Large intestine (tissue), 3 donors: Measurements from ENCODE around the gene TRPV3. TPM values are rescaled to one million over a fixed set of nuclear protein-coding genes. Genes with fewer than 3 reads are reported as not detected.
A peak's percentile ranks its signal among the peaks of the same experiment; 100 is the strongest.

Experiments used
- DNase-seq, 2 donors: peaks; one replicate each; pipeline versions ENCODE4 v3.0.0 to v3.0.0-alpha.2; 2013
- H3K27ac ChIP-seq: one replicate; pipeline ENCODE4 v1.5.1; 2013; ENCODE audit warnings: low read length
- H3K27me3 ChIP-seq: 2 replicates; pipeline ENCODE4 v1.6.1; 2013; ENCODE audit warnings: low read length; ENCODE audit not compliant: control insufficient read depth, insufficient read depth
- H3K36me3 ChIP-seq: 2 replicates; pipeline ENCODE4 v1.6.1; 2013; ENCODE audit warnings: low read length; ENCODE audit not compliant: control insufficient read depth, insufficient read depth
- H3K4me1 ChIP-seq: one replicate; pipeline ENCODE4 v1.6.1; 2013; ENCODE audit warnings: low read length; ENCODE audit not compliant: control insufficient read depth, insufficient read depth
- H3K4me3 ChIP-seq: one replicate; pipeline ENCODE4 v1.5.1; 2013; ENCODE audit warnings: low read length
- H3K9me3 ChIP-seq: one replicate; pipeline ENCODE4 v1.6.1; 2013; ENCODE audit warnings: mild to moderate bottlenecking, low read depth, low read length, moderate library complexity; ENCODE audit not compliant: control insufficient read depth
- WGBS: methylation state at CpG from one replicate; pipeline ENCODE4 v1.1.5; 2013; ENCODE audit warnings: low lambda C conversion rate; ENCODE audit not compliant: insufficient coverage; 5-methylcytosine and 5-hydroxymethylcytosine counted together
- polyA plus RNA-seq: library from polyadenylated mRNA; unstranded; fragments of 120-200 nt; gene quantifications from one replicate; pipeline ENCODE4 v1.2.1, GENCODE V29; 2013

Gene TRPV3
- polyA plus RNA-seq, 1 donor: 15.0 TPM

DNA sequence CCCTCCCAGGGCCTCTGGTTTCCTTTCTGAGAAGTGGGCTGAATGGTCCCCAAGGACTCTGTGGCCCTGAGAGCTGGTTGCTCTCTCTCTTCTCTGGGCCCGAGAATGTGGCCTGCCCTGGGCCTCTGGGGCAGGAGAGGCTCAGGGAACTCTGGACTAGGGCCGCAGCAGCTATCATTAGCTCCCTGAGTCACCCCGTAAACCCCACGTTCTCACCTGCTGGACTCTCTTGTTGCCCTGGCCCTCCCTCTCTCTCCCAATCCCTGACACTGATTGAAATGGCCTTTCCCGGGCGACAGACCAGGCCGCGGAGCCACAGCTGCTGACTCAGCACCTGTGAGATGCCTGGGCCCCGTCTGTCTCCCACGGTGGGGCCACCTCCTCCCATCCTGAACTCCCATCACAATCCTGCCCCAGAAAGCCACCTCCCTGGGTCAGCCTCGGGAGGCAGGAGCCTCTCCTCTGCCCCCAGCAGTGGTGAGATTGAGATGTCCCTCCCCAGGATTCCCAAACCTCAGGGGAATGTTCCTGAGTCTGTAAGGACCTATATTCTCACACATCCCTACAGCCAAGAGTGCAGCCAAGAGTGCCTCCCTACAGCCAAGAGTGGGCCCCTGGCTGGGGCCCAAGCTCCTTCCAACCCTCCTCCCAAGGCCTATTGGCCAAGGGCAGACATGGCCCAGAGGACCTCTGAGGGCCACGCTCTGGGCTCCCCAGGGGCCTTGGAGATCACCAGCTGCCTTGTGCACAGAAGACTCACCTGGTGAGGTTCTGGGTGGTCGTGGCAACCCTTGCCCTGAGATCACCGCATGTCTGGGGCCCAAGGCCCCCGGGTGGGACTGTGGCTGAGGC lies 470 bp downstream of the TRPV3 start:
- DNase-seq: peak; percentile 84 to 88
- Histone ChIP-seq H3K27ac (peak overlapping the region; percentile 86), H3K4me1 (peaks cover 26% of the 10 kb centered on the region), H3K36me3 (peaks cover 3% of the 10 kb centered on the region), H3K9me3 (no peaks in the 10 kb centered on the region), H3K27me3 (no peaks in the 10 kb centered on the region), H3K4me3 (peak overlapping the region; percentile 29)
- no CpG with 5 or more reads among the region's 15 CpGs for WGBS

DNA sequence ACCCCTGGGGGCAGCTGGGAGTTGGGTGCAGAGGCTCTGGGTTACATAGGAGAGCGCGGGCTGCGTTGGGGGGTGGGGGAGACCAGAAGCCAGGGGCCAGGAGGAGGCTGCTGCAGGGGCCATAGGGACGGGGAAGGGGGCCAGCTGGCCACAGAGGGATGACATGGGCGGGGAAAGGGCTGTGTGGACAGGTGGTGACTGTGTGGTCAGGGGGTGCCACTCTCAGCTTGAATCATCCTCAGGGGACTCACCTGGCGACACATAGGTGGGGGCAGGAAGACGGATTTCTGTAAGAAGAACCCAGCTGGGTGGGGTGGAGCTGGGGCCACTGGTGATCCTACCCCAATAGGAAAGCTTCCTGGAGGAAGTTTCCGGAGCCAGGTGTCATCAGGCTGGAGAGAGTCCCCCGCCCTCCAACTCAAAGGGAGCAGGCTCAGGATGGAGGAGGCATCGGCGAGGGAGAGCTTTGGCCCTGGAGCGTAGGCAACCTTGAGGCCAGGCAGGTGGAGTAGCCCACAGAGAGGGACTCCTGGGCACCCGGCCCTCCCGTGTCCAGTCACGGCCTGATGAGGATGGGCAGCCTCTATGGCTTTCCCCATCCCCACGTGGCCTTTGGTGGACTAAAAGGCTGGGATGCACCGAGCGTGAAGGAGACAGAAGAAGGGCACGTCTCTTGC lies 1.2 kb downstream of the TRPV3 start:
- no peaks in the 10 kb centered on the region for H3K27me3 ChIP-seq
- H3K4me1 ChIP-seq: peaks cover 29% of the 10 kb centered on the region
- DNase-seq: no peak
- H3K9me3 ChIP-seq: no peaks in the 10 kb centered on the region
- peak overlapping the region; percentile 86 for H3K27ac ChIP-seq
- WGBS: no CpG with 5 or more reads among the region's 19 CpGs
- H3K36me3 ChIP-seq: peaks cover 3% of the 10 kb centered on the region
- peak overlapping the region; percentile 27 for H3K4me3 ChIP-seq

DNA sequence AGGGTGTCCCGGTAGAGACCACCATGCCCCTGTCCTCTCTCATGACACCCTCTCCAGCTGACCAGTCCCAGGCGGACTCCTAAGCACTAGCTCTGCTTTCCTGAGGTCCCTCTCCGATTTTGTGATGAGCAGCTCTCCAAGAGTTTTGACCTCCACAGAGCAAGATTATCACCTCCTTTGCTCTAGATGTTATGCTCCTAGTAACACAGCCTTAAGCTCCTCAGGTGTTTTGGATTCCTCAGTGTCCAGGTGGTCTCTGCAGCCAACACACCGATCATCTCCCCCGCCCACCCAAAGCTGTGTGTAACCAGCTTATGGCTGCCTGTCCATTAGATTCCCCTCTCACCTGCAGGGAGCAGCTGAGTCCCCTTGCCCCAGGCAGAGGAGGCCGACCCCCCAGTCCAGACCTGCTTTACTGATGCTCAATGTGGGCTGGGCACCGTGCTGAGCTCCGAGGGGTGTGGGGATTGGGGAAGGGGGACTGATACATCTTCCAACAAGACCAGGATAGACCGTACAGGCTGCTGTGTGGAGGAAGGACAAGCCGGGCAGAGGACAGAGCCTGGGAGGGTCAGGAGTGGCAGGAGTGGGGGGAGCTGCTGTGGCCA lies 2.3 kb downstream of the TRPV3 start:
- Histone ChIP-seq H3K4me3 (no peak overlapping the region), H3K36me3 (peaks cover 3% of the 10 kb centered on the region), H3K27me3 (no peaks in the 10 kb centered on the region), H3K9me3 (no peaks in the 10 kb centered on the region), H3K27ac (no peak overlapping the region), H3K4me1 (peaks cover 31% of the 10 kb centered on the region)
- no CpG with 5 or more reads among the region's 10 CpGs for WGBS
- no peak for DNase-seq

DNA sequence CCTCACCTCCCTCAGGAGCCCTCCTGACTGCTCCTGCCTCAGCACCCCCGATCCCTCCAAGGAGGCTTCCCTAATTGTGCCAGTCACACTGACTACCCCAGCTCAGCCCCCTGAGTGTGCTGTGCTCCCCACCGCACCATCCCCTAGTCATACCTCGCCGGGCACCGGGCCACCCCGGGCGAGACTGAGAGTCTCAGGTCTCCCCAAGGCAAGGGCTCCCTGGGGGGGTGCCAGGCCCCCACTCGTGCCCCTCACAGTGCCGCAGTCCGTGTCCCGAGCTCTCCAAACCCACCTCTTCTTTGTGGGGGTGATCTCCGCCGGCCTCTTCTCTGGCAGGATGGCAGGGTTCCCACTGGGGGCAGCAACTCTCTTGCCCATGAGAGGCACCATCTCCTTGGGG lies 3.2 kb downstream of the TRPV3 start:
- Histone ChIP-seq H3K27ac (no peak overlapping the region), H3K4me3 (no peak overlapping the region), H3K27me3 (no peaks in the 10 kb centered on the region), H3K9me3 (no peaks in the 10 kb centered on the region), H3K4me1 (peaks cover 31% of the 10 kb centered on the region), H3K36me3 (peaks cover 3% of the 10 kb centered on the region)
- WGBS: no CpG with 5 or more reads among the region's 13 CpGs
- peak in 1 of 2 donors; percentile 0 for DNase-seq

DNA sequence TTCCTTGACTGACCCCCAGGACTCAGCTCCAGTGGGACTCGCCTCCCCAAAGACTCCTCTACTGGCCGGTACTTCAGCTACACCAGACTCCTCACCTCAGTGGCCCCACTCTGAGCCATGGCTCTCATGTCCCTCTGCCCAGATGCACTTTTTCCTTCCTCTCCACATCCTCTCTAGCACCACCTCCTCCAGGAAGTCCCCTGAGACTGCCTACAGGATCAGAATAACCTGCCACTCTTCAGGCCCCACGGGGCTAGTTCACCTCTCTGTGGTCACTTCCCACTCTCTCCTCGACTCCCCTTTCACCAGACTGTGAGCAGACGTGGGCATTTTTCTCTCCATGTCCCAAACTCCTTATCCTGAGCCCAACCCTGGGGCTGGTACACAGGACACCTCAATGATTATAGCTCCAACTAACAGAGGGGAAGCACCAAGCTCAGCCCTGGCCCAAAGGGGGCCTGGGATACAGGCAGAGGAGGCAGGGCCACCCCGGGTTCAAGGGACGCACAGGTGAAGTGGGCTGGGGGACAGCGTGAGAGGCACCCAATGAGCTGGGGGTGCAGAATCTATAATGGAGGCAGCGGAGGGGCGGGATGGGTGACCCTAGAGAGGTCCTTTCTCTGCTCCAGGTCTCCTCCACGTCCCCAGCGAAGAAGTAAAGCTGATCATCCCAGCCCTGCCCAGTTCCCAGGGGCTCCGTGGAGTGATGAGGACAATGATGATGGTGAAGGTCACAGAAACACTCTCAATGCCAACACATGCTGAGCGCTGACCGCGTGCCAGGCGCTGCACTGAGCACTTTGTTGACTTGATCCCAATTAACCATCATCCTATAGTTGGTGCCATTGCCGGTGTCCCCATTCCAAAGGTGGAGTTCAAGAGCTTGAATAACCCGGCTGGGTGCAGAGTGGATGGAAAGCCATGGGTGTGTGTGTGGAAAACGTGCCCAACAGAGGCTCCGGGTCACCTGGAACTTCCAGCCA lies 3.9 kb downstream of the TRPV3 start:
- Histone ChIP-seq H3K9me3 (no peaks in the 10 kb centered on the region), H3K27me3 (no peaks in the 10 kb centered on the region), H3K27ac (no peak overlapping the region), H3K4me1 (peaks cover 31% of the 10 kb centered on the region), H3K4me3 (no peak overlapping the region), H3K36me3 (peaks cover 3% of the 10 kb centered on the region)
- DNase-seq: peak in 1 of 2 donors; percentile 0
- WGBS: no CpG with 5 or more reads among the region's 21 CpGs

DNA sequence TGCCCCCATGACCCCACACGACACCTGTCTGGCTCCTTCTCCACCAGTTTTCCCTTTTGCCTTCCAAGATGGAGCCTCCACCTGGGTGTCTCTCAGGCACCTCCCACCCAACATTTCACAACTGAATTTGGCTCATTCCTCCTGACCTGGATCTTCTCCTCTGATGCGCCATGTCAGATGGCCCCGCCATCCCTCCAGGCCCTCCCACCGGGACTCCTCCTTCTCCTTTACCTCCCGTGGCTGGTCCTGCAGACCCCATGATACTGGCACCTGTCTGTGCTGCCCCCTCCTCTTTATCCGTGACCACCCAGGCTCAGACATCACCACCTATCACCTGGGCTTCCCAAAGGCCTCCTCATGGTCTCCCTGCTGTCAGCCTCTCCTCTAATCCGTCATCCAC lies 4.7 kb downstream of the TRPV3 start:
- peaks cover 3% of the 10 kb centered on the region for H3K36me3 ChIP-seq
- no peaks in the 10 kb centered on the region for H3K27me3 ChIP-seq
- no peak overlapping the region for H3K27ac ChIP-seq
- H3K4me1 ChIP-seq: peaks cover 23% of the 10 kb centered on the region
- H3K4me3 ChIP-seq: no peak overlapping the region
- no peaks in the 10 kb centered on the region for H3K9me3 ChIP-seq
- WGBS: no CpG with 5 or more reads among the region's 7 CpGs
- no peak for DNase-seq

DNA sequence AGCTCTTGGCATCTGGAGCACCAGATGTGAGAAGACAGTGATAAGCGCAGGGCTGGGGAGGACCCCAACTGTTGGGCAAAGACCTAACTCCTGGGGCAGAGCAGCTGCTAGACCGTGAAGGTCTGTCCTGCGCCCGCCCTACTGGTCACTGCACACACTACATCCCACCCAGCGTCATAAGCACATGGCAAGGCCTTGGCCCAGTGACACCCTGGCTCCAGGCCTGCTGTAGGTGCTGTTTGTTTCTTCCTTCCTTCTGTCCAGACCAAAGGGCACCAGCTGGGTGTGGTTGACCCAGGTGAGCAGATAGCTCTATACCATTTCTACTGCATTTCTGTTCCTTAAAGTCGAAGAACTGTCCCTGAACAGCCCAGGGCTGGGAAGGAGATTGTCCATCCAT lies 6.4 kb downstream of the TRPV3 start:
- Histone ChIP-seq H3K27ac (no peak overlapping the region), H3K4me1 (peaks cover 11% of the 10 kb centered on the region), H3K27me3 (no peaks in the 10 kb centered on the region), H3K36me3 (peaks cover 3% of the 10 kb centered on the region), H3K9me3 (no peaks in the 10 kb centered on the region), H3K4me3 (no peak overlapping the region)
- no CpG with 5 or more reads among the region's 6 CpGs for WGBS
- DNase-seq: peak; percentile 47 to 68

DNA sequence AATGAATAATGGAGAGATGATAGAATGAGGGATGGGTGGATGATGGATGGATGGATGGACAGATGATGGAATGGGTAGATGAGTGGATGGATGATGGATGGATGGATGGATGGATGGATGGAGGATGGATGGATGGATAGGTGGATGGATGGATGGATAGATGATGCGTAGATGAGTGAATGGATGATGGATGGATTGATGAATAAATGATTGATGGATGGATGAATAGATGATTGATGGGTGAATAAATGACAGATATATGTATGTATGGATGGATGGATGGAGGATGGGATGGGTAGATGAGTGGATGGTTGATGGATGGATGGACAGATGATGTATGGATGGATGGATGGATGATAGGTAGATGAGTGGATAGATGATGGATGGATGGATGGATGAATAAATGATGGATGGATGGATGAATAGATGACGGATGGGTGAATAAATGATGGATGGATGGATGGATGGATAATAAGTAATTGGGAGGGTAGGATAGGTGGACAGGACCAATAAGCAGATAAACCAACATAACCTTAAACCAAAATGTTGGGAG lies 7.9 kb downstream of the TRPV3 start:
- H3K27me3 ChIP-seq: no peaks in the 10 kb centered on the region
- 83% methylated on average over 1 of the region's 2 CpGs for WGBS
- no peak overlapping the region for H3K4me3 ChIP-seq
- H3K4me1 ChIP-seq: peaks cover 13% of the 10 kb centered on the region
- H3K27ac ChIP-seq: no peak overlapping the region
- H3K36me3 ChIP-seq: peaks cover 3% of the 10 kb centered on the region
- no peaks in the 10 kb centered on the region for H3K9me3 ChIP-seq
- DNase-seq: no peak

DNA sequence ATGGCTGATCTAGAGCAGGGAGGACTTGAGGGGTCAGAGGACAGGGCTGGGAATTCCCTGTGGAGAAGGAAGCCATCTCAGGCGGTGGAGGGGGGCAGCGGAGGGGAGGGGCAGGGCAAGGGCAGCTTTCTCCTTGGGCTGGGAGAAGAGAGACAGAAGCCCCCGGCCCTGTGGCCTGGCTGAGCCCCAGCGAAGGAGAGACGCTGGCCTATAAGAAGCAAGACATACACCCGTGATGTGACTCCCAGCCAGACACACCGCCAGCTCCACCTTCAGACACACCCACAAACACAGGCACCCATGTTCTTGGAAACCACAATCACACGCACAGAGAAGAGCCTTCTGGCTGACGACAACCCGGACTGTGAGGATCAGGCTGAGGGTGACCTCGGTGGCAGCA lies 10.0 kb downstream of the TRPV3 start:
- Histone ChIP-seq H3K4me3 (no peak overlapping the region), H3K27ac (no peak overlapping the region), H3K4me1 (peaks cover 21% of the 10 kb centered on the region), H3K27me3 (no peaks in the 10 kb centered on the region), H3K9me3 (no peaks in the 10 kb centered on the region), H3K36me3 (no peaks in the 10 kb centered on the region)
- no peak for DNase-seq
- no CpG with 5 or more reads among the region's 11 CpGs for WGBS
